HEK293 (cell line): Measurements from ENCODE around the gene IL17REL.

Experiments
- CTCF ChIA-PET: fragments of 350-600 bp; formaldehyde crosslinking; extraction: SDS; loops from one replicate; lab custom pipeline; 2021; ENCODE audit warnings: antibody characterized with exemption; lab: Yijun Ruan, JAX
- POLR2A ChIA-PET: fragments of 300-600 bp; formaldehyde crosslinking; extraction: SDS; loops from one replicate; lab custom pipeline; 2020; ENCODE audit warnings: antibody characterized with exemption, inconsistent platforms; lab: Yijun Ruan, JAX
- H3K27ac ChIP-seq: fragments of 200-500 bp; sonication (Bioruptor generic); 2 replicates; pipeline ENCODE4 v1.5.1; 2014; ENCODE audit warnings: low read depth, low read length, control low read depth, inconsistent platforms; ENCODE audit errors: extremely low read depth
- H3K36me3 ChIP-seq, 2 experiments: fragments of 200-500 bp in 1 of 2; sonication (Bioruptor generic) in 1 of 2; 1 replicate in 1 of 2; 2 replicates in 1 of 2; pipeline ENCODE4 v1.5.1; 2014 to 2017; ENCODE audit warnings: inconsistent platforms in 2 of 2, low read length in 2 of 2; ENCODE audit not compliant: control insufficient read depth in 2 of 2, insufficient read depth in 1 of 2
- H3K4me1 ChIP-seq: fragments of 200-500 bp; sonication (Bioruptor generic); 2 replicates; pipeline ENCODE4 v1.5.1; 2014; ENCODE audit warnings: mild to moderate bottlenecking, low read length, inconsistent platforms; ENCODE audit not compliant: control insufficient read depth, insufficient read depth
- H3K4me3 ChIP-seq: 2 replicates; pipeline ENCODE4 v1.5.1; 2011; ENCODE audit warnings: low read depth, mild to moderate bottlenecking, control low read depth, low read length, moderate library complexity
- H3K9me3 ChIP-seq: fragments of 200-500 bp; sonication (Bioruptor generic); 2 replicates; pipeline ENCODE4 v1.5.1; 2014; ENCODE audit warnings: low read depth, low read length, inconsistent platforms; ENCODE audit not compliant: control insufficient read depth, insufficient read depth
- SCRT1 ChIP-seq: fragments of 450-650 bp; formaldehyde crosslinking; IDR thresholded peaks from 2 replicates; pipeline ENCODE4 v1.5.1; 2016; ENCODE audit warnings: missing biosample characterization, missing genetic modification characterization, borderline replicate concordance
- WT1 ChIP-seq: fragments of 450-650 bp; formaldehyde crosslinking; IDR thresholded peaks from 2 replicates; pipeline ENCODE4 v1.5.1; 2016; ENCODE audit warnings: missing biosample characterization, missing genetic modification characterization
- ZNF174 ChIP-seq: fragments of 450-650 bp; formaldehyde crosslinking; IDR thresholded peaks from 2 replicates; pipeline ENCODE4 v1.5.0; 2017; ENCODE audit warnings: missing biosample characterization, mild to moderate bottlenecking, missing genetic modification characterization
- ZNF175 ChIP-seq: fragments of 450-650 bp; formaldehyde crosslinking; IDR thresholded peaks from 2 replicates; pipeline ENCODE4 v1.5.1; 2016; ENCODE audit warnings: missing biosample characterization, missing genetic modification characterization
- ZNF221 ChIP-seq: fragments of 450-650 bp; formaldehyde crosslinking; IDR thresholded peaks from 2 replicates; pipeline ENCODE4 v1.5.1; 2017; ENCODE audit warnings: missing biosample characterization, missing genetic modification characterization, borderline replicate concordance
- ZNF223 ChIP-seq: fragments of 450-650 bp; formaldehyde crosslinking; IDR thresholded peaks from 2 replicates; pipeline ENCODE4 v1.5.1; 2016; ENCODE audit warnings: missing biosample characterization, missing genetic modification characterization
- ZNF555 ChIP-seq: fragments of 450-650 bp; formaldehyde crosslinking; conservative IDR thresholded peaks from 2 replicates; pipeline ENCODE4 v1.5.1; 2017; ENCODE audit warnings: missing biosample characterization, mild to moderate bottlenecking, missing genetic modification characterization, inconsistent platforms
- ZNF654 ChIP-seq: fragments of 450-650 bp; formaldehyde crosslinking; IDR thresholded peaks from 2 replicates; pipeline ENCODE4 v1.5.1; 2016; ENCODE audit warnings: low read depth, missing biosample characterization, missing genetic modification characterization
- ZNF707 ChIP-seq: fragments of 450-650 bp; formaldehyde crosslinking; IDR thresholded peaks from 2 replicates; pipeline ENCODE4 v1.5.1; 2016; ENCODE audit warnings: missing biosample characterization, missing genetic modification characterization
- ZNF791 ChIP-seq: fragments of 450-650 bp; formaldehyde crosslinking; IDR thresholded peaks from 2 replicates; pipeline ENCODE4 v1.5.1; 2016; ENCODE audit warnings: missing biosample characterization, missing genetic modification characterization
- TF ChIP-seq, protein P1 (sequence below): fragments of 450-650 bp; formaldehyde crosslinking; IDR thresholded peaks from 2 replicates; pipeline ENCODE4 v1.5.1; 2017; ENCODE audit warnings: missing biosample characterization, missing genetic modification characterization
- TF ChIP-seq, protein P2 (sequence below): fragments of 450-650 bp; formaldehyde crosslinking; conservative IDR thresholded peaks from 2 replicates; pipeline ENCODE4 v1.5.1; 2016; ENCODE audit warnings: low read depth, missing biosample characterization, missing genetic modification characterization
- TF ChIP-seq, protein P3 (sequence below): fragments of 450-650 bp; formaldehyde crosslinking; IDR thresholded peaks from 2 replicates; pipeline ENCODE4 v1.5.1; 2017; ENCODE audit warnings: missing biosample characterization, missing genetic modification characterization
- TF ChIP-seq, protein P4 (sequence below): fragments of 450-650 bp; formaldehyde crosslinking; IDR thresholded peaks from 2 replicates; pipeline ENCODE4 v1.5.1; 2017; ENCODE audit warnings: missing biosample characterization, missing genetic modification characterization

IL17REL gene

DNA sequence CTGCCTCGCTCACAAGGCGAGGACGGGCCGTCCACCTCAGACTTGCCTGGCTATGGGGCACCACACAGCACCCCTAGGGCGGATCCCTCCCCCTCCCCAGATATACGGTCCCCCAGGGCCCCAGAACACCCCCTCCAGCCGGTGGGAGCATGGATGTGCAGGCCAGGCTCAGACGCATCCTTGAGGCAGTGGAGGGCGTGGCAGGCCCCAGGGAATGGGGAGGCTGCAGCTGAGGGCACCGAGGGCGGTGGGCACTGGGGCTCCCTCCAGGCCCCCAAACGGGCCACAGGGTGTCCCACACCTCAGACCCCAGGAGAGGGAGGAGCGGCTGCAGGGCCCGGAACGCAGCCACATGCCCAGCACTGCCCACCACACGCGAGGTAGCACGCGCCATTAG lies 33.5 kb upstream of the IL17REL start:
- POLR2A ChIA-PET, result no interaction called here

DNA sequence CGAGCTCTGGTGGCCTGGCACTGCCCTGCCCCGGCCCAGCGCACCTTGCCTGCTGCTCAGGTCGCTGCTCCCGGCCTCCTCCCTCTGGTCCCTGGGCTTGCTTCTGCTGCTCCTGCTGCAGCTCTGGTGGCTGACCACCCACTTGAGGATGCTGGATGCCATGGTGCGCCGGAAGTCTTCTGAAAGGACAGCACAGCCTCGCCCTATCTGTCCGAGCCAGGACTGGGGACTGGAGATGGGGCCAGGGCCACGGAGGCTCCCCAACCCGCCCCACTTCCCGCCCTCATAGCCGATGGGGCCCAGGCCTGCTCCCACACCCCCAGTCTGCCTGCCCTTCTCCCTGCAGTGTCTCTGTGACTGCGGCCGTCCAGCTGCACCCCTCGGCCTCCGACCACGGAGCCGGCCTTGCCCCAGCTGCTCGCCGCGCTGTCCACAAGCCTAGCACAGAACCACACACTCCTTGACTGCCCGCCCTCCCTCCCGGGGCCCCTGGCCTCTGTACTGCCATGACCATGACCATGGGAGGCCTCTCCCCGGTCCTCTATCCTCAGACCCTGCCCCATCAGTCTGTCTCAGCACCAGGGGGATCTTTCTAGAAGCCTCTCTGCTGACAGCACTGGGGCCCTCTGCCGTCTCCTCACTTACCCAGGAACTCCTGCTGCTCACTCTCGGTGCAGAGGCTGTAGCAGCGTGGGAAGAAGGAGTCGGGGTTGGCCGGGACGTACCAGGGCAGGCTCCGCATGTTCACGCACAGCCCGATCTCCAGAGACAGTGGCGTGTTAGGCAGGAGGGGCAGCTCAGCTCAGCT lies 32.9 kb upstream of the IL17REL start:
- Histone ChIP-seq H3K4me1 (no peaks in the 10 kb centered on the region), H3K9me3 (no peaks in the 10 kb centered on the region), H3K4me3 (no peak overlapping the region), H3K27ac (no peak overlapping the region), H3K36me3 (no peaks in the 10 kb centered on the region)
- CTCF ChIA-PET, result no interaction called here
- TF ChIP-seq ZNF707 (tag by site-specific recombination) (no peak), ZNF555 (tag by site-specific recombination) (no peak), ZNF654 (tag by site-specific recombination) (no peak), ZNF175 (no peak), SCRT1 (tag by site-specific recombination) (no peak), ZNF221 (tag by site-specific recombination) (no peak), WT1 (no peak)
- TF ChIP-seq, protein P1, sequence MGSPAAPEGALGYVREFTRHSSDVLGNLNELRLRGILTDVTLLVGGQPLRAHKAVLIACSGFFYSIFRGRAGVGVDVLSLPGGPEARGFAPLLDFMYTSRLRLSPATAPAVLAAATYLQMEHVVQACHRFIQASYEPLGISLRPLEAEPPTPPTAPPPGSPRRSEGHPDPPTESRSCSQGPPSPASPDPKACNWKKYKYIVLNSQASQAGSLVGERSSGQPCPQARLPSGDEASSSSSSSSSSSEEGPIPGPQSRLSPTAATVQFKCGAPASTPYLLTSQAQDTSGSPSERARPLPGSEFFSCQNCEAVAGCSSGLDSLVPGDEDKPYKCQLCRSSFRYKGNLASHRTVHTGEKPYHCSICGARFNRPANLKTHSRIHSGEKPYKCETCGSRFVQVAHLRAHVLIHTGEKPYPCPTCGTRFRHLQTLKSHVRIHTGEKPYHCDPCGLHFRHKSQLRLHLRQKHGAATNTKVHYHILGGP (tag by site-specific recombination), result no peak
- TF ChIP-seq, protein P2, sequence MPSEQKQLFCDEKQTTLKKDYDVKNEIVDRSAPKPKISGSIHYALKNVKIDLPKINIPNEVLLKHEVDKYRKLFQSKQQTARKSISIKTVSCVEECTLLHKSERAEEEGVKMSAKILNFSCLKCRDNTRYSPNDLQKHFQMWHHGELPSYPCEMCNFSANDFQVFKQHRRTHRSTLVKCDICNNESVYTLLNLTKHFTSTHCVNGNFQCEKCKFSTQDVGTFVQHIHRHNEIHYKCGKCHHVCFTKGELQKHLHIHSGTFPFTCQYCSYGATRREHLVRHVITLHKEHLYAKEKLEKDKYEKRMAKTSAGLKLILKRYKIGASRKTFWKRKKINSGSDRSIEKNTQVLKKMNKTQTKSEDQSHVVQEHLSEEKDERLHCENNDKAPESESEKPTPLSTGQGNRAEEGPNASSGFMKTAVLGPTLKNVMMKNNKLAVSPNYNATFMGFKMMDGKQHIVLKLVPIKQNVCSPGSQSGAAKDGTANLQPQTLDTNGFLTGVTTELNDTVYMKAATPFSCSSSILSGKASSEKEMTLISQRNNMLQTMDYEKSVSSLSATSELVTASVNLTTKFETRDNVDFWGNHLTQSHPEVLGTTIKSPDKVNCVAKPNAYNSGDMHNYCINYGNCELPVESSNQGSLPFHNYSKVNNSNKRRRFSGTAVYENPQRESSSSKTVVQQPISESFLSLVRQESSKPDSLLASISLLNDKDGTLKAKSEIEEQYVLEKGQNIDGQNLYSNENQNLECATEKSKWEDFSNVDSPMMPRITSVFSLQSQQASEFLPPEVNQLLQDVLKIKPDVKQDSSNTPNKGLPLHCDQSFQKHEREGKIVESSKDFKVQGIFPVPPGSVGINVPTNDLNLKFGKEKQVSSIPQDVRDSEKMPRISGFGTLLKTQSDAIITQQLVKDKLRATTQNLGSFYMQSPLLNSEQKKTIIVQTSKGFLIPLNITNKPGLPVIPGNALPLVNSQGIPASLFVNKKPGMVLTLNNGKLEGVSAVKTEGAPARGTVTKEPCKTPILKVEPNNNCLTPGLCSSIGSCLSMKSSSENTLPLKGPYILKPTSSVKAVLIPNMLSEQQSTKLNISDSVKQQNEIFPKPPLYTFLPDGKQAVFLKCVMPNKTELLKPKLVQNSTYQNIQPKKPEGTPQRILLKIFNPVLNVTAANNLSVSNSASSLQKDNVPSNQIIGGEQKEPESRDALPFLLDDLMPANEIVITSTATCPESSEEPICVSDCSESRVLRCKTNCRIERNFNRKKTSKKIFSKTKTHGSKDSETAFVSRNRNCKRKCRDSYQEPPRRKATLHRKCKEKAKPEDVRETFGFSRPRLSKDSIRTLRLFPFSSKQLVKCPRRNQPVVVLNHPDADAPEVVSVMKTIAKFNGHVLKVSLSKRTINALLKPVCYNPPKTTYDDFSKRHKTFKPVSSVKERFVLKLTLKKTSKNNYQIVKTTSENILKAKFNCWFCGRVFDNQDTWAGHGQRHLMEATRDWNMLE (tag by site-specific recombination), result no peak
- TF ChIP-seq, all 188 proteins: peak for 0
- POLR2A ChIA-PET, result no interaction called here

More for the DNA sequence above, 33.5 kb upstream of the IL17REL start:
- Histone ChIP-seq H3K36me3 (no peaks in the 10 kb centered on the region), H3K4me1 (no peaks in the 10 kb centered on the region), H3K9me3 (no peaks in the 10 kb centered on the region), H3K4me3 (no peak overlapping the region), H3K27ac (no peak overlapping the region)
- TF ChIP-seq ZNF174, result no peak
- no peak for TF ChIP-seq ZNF791 (tag by site-specific recombination)
- TF ChIP-seq, protein P3, sequence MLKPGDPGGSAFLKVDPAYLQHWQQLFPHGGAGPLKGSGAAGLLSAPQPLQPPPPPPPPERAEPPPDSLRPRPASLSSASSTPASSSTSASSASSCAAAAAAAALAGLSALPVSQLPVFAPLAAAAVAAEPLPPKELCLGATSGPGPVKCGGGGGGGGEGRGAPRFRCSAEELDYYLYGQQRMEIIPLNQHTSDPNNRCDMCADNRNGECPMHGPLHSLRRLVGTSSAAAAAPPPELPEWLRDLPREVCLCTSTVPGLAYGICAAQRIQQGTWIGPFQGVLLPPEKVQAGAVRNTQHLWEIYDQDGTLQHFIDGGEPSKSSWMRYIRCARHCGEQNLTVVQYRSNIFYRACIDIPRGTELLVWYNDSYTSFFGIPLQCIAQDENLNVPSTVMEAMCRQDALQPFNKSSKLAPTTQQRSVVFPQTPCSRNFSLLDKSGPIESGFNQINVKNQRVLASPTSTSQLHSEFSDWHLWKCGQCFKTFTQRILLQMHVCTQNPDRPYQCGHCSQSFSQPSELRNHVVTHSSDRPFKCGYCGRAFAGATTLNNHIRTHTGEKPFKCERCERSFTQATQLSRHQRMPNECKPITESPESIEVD (tag by site-specific recombination), result no peak
- TF ChIP-seq ZNF555 (tag by site-specific recombination), result no peak
- TF ChIP-seq, protein P4, sequence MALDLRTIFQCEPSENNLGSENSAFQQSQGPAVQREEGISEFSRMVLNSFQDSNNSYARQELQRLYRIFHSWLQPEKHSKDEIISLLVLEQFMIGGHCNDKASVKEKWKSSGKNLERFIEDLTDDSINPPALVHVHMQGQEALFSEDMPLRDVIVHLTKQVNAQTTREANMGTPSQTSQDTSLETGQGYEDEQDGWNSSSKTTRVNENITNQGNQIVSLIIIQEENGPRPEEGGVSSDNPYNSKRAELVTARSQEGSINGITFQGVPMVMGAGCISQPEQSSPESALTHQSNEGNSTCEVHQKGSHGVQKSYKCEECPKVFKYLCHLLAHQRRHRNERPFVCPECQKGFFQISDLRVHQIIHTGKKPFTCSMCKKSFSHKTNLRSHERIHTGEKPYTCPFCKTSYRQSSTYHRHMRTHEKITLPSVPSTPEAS (tag by site-specific recombination), result no peak
- no peak for TF ChIP-seq ZNF223
- CTCF ChIA-PET, result no interaction called here
